Osteoblast (primary cell): Measurements from ENCODE around the gene FAT2. TPM values are rescaled to one million over a fixed set of nuclear protein-coding genes. Genes with fewer than 3 reads are reported as not detected.

Experiments used
- DNase-seq: peaks from one replicate; pipeline ENCODE4 v3.0.0; 2011; ENCODE audit warnings: low spot score, mixed read lengths; ENCODE audit not compliant: insufficient read length; ENCODE audit errors: missing footprints
- H2AFZ ChIP-seq: 2 replicates; pipeline ENCODE4 v1.6.0; 2011; ENCODE audit warnings: mild to moderate bottlenecking, low read length
- H3K27ac ChIP-seq: 2 replicates; pipeline ENCODE4 v1.5.1; 2011; ENCODE audit warnings: mild to moderate bottlenecking, low read depth, low read length, moderate library complexity
- H3K27me3 ChIP-seq: 2 replicates; pipeline ENCODE4 v1.6.0; 2012; ENCODE audit warnings: mild to moderate bottlenecking, control low read depth, inconsistent platforms, low read length, moderate library complexity; ENCODE audit not compliant: insufficient read depth
- H3K36me3 ChIP-seq: 2 replicates; pipeline ENCODE4 v1.5.1; 2011; ENCODE audit warnings: mild to moderate bottlenecking, low read length, control low read depth, moderate library complexity; ENCODE audit not compliant: insufficient read depth
- H3K4me1 ChIP-seq: 2 replicates; pipeline ENCODE4 v1.5.1; 2011; ENCODE audit warnings: mild to moderate bottlenecking, low read length, control low read depth, moderate library complexity; ENCODE audit not compliant: insufficient read depth
- H3K4me2 ChIP-seq: 2 replicates; pipeline ENCODE4 v1.6.0; 2011; ENCODE audit warnings: mild to moderate bottlenecking, low read length; ENCODE audit not compliant: insufficient read depth
- H3K4me3 ChIP-seq: fragments of 200-600 bp; sonication (generic); 3 replicates; pipeline ENCODE4 v1.5.1; 2012; ENCODE audit warnings: mild to moderate bottlenecking, low read length, inconsistent platforms; ENCODE audit not compliant: insufficient read depth
- H3K79me2 ChIP-seq: 2 replicates; pipeline ENCODE4 v1.6.0; 2012; ENCODE audit warnings: mild to moderate bottlenecking, low read length, control low read depth, inconsistent platforms; ENCODE audit not compliant: insufficient read depth
- H3K9me3 ChIP-seq: 2 replicates; pipeline ENCODE4 v1.5.1; 2011; ENCODE audit warnings: low read depth, low read length, control low read depth
- H4K20me1 ChIP-seq: 2 replicates; pipeline ENCODE4 v1.6.0; 2012; ENCODE audit warnings: mild to moderate bottlenecking, low read length, control low read depth; ENCODE audit not compliant: insufficient read depth
- CTCF ChIP-seq: IDR thresholded peaks from 2 replicates; pipeline ENCODE4 v1.5.1; 2011; ENCODE audit warnings: mild to moderate bottlenecking, low read depth, low read length, moderate library complexity; ENCODE audit errors: extremely low read depth
- total RNA-seq: library from RNA; depleted of rRNA; stranded (reverse); fragments of >200 nt; gene quantifications from 2 replicates; pipeline ENCODE4 v1.2.3, GENCODE V29; 2012

FAT2 gene
- total RNA-seq, 1 donor: 0.36 TPM

- Histone ChIP-seq H4K20me1 (no peaks in the 10 kb centered on the region), H3K4me1 (no peaks in the 10 kb centered on the region), H3K27ac (no peak overlapping the region), H2AFZ (no peak overlapping the region), H3K27me3 (no peaks in the 10 kb centered on the region), H3K79me2 (no peaks in the 10 kb centered on the region), H3K36me3 (no peaks in the 10 kb centered on the region), H3K9me3 (no peaks in the 10 kb centered on the region), H3K4me3 (no peak overlapping the region), H3K4me2 (no peak overlapping the region)
- TF ChIP-seq CTCF: no peak
- no peak for DNase-seq
Observed at GRCh38 chr5:151549713-151550112, 41.4 kb downstream of the FAT2 start.

DNA sequence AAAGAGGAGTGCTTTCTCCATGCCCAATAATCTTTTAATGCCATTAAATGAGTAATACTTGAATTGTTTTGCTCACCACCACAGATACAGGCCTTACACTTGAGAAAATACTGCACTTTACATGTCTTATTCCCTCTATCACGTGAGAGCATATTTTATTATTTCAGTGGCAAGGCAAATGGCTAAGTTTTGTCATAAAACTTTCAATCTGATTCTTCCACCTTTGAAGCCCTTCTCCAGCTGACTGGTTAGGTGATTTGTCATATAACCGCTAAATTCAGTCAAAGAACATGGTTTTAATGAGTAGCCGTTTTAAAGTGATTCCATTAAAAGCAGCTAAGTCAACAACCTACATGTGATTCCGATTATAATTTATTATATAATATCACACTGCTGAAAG lies 43.8 kb downstream of the FAT2 start:
- TF ChIP-seq CTCF: no peak
- H3K27me3 ChIP-seq: no peaks in the 10 kb centered on the region
- H2AFZ ChIP-seq: no peak overlapping the region
- no peaks in the 10 kb centered on the region for H3K36me3 ChIP-seq
- no peak for DNase-seq
- H3K4me2 ChIP-seq: no peak overlapping the region
- H3K79me2 ChIP-seq: no peaks in the 10 kb centered on the region
- no peak overlapping the region for H3K4me3 ChIP-seq
- no peak overlapping the region for H3K27ac ChIP-seq
- no peaks in the 10 kb centered on the region for H4K20me1 ChIP-seq
- no peaks in the 10 kb centered on the region for H3K4me1 ChIP-seq
- no peaks in the 10 kb centered on the region for H3K9me3 ChIP-seq

- DNase-seq: no peak
Observed at GRCh38 chr5:151541571-151541970, 49.6 kb downstream of the FAT2 start.

More at GRCh38 chr5:151541571-151541970, 49.6 kb downstream of the FAT2 start:
- Histone ChIP-seq H3K79me2 (no peaks in the 10 kb centered on the region), H3K27ac (no peak overlapping the region), H4K20me1 (no peaks in the 10 kb centered on the region), H2AFZ (no peak overlapping the region), H3K27me3 (no peaks in the 10 kb centered on the region), H3K4me1 (no peaks in the 10 kb centered on the region), H3K4me2 (no peak overlapping the region), H3K4me3 (no peak overlapping the region), H3K9me3 (no peaks in the 10 kb centered on the region), H3K36me3 (no peaks in the 10 kb centered on the region)
- no peak for TF ChIP-seq CTCF

Other genes starting within 250 kb of the FAT2 start
- not detected in 2 replicates for gene SLC36A2, start 243.8 kb downstream of the FAT2 start, total RNA-seq
- 19.5 and 22.7 TPM in 2 replicates for gene SLC36A1, start 143.7 kb downstream of the FAT2 start, total RNA-seq
- gene SPARC, start 95.6 kb upstream of the FAT2 start, total RNA-seq: 4,046 and 4,600 TPM in 2 replicates
- gene ATOX1, start 167.3 kb upstream of the FAT2 start, total RNA-seq: 52.8 and 54.2 TPM in 2 replicates
- 121 and 145 TPM in 2 replicates for gene G3BP1, start 180.6 kb upstream of the FAT2 start, total RNA-seq